Aorta (tissue), 5 donors: ENCODE data around the gene GREM2. TPM values are rescaled to one million over a fixed set of nuclear protein-coding genes. Genes with fewer than 3 reads are reported as not detected.

Source experiments
- ATAC-seq: fragments of 200-7000 bp; cut with Tn5 transposase; one replicate; pipeline ENCODE4 v1.9.1; 2022; ENCODE audit warnings: moderate library complexity; ENCODE audit not compliant: low FRiP score
- DNase-seq, 2 donors: peaks; one replicate each; pipeline ENCODE4 v3.0.0-alpha.2; 2020
- H3K27ac ChIP-seq, 2 donors: one replicate each; pipeline ENCODE4 v1.5.1; 2013; ENCODE audit warnings: low read length in 2 of 2, mild to moderate bottlenecking in 2 of 2, moderate library complexity in 2 of 2, control low read depth in 1 of 2, inconsistent platforms in 1 of 2, low read depth in 1 of 2
- H3K27me3 ChIP-seq, 2 donors: one replicate each; pipeline ENCODE4 v1.6.1; 2013; ENCODE audit warnings: control low read depth in 1 of 2, low read length in 1 of 2, mild to moderate bottlenecking in 1 of 2, moderate library complexity in 1 of 2; ENCODE audit not compliant: insufficient read depth in 2 of 2, control insufficient read depth in 1 of 2
- H3K36me3 ChIP-seq, 2 donors: one replicate each; pipeline ENCODE4 v1.6.1; 2013; ENCODE audit warnings: control low read depth in 1 of 2, low read length in 1 of 2, mild to moderate bottlenecking in 1 of 2; ENCODE audit not compliant: insufficient read depth in 2 of 2, control insufficient read depth in 1 of 2
- H3K4me1 ChIP-seq, 2 donors: one replicate each; pipeline ENCODE4 v1.6.1; 2013; ENCODE audit warnings: low read length in 2 of 2, control low read depth in 1 of 2, mild to moderate bottlenecking in 1 of 2, moderate library complexity in 1 of 2; ENCODE audit not compliant: insufficient read depth in 2 of 2, control insufficient read depth in 1 of 2
- H3K4me3 ChIP-seq, 2 donors: one replicate each; pipeline ENCODE4 v1.5.1; 2013; ENCODE audit warnings: low read length in 2 of 2, control low read depth in 1 of 2, mild to moderate bottlenecking in 1 of 2
- H3K9me3 ChIP-seq: one replicate; pipeline ENCODE4 v1.6.1; 2013; ENCODE audit warnings: mild to moderate bottlenecking, low read length; ENCODE audit not compliant: control insufficient read depth
- WGBS, 2 donors: extraction: QIAGEN DNeasy Blood & Tissue Kit; methylation state at CpG; one replicate each; pipeline ENCODE4 v1.1.7; 2013; 5-methylcytosine and 5-hydroxymethylcytosine counted together
- intact Hi-C, 2 donors: fragments of 100-400 bp; cut with DNase I; formaldehyde crosslinking; loops; one replicate each; pipeline versions ENCODE4 v1.14.2 to v1.15.0; 2022
- polyA plus RNA-seq, 2 donors: library from polyadenylated mRNA; stranded (reverse); fragments of 200-250 nt; gene quantifications; one replicate each; pipeline ENCODE4 v1.2.3, GENCODE V29; 2013
- total RNA-seq, 2 donors: library from RNA; stranded (reverse); fragmentation: NEBNext Ultra II Directional; extraction: Animal tissue kit (Norgen Biotek cat#: 25700); gene quantifications; one replicate each; pipeline ENCODE4 v1.2.1, GENCODE V29; 2021
- donor health status: healthy with polysubstance abuse.
- donor health status: Bipolar disorder and iron deficiency.
- donor health status: DM: no; HTN: no; CAD: no.
- donor health status: DM: no; HTN: no; CAD: no.
- donor health status: DM: yes; HTN: yes; CAD: no.

Gene GREM2
- total and polyA plus RNA-seq, 4 donors, result 0.03 to 5.1 (median 2.9) TPM; not detected in 1

DNA sequence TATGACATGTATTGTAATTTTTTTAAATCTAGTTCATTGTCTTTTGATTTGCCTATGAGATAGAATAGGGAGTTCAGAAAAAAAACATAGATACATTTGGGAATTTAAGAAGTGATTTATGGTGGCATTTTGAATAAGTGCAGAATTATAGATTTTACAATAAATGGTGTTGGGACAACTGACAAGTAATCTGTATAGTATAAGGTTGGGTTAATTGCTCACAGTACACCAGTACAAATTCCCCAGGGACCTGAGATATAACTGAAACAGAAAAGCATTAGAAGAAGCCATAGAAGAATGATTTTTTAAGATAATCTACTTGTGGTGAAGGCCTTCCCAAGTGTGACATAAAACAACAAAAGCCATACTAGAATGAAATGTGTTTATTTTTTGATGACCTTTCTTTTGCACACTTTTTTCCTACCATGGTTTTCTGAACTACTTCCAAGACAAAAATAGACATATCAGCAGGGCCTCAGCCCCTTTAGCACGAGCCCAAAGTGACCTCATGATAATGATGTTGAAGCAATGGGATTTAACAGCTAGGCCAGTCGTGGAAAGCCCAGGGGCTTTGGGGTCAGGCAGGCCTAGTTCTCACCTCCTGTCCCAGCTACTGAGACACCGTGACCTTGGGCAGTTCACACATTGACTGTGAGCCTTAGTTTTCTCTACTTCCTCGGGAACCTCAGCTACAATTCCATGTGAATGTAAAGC, 87.4 kb downstream of the GREM2 start:
- Histone ChIP-seq H3K27me3 (no peaks in the 10 kb centered on the region), H3K27ac (no peak overlapping the region), H3K9me3 (no peaks in the 10 kb centered on the region), H3K36me3 (no peaks in the 10 kb centered on the region), H3K4me1 (no peaks in the 10 kb centered on the region), H3K4me3 (no peak overlapping the region)
- intact Hi-C loops, result no loop called here
- no peak for ATAC-seq
- DNase-seq, result no peak
- 31 to 38% methylated on average over 4 of the region's 4 CpGs for WGBS, 2 donors

GRCh38 chr1:240522122-240522822, 89.7 kb downstream of the GREM2 start:
- Histone ChIP-seq H3K4me1 (no peaks in the 10 kb centered on the region), H3K27ac (no peak overlapping the region), H3K4me3 (no peak overlapping the region), H3K9me3 (no peaks in the 10 kb centered on the region), H3K36me3 (no peaks in the 10 kb centered on the region), H3K27me3 (no peaks in the 10 kb centered on the region)
- 50% methylated on average over 6 of the region's 6 CpGs for WGBS, 2 donors
- ATAC-seq, result no peak
- no peak for DNase-seq
- intact Hi-C loops, result no loop called here

GRCh38 chr1:240517891-240518290, 94.1 kb downstream of the GREM2 start:
- H3K27me3 ChIP-seq, result no peaks in the 10 kb centered on the region
- no peaks in the 10 kb centered on the region for H3K36me3 ChIP-seq
- no peak overlapping the region for H3K27ac ChIP-seq
- H3K4me1 ChIP-seq, result no peaks in the 10 kb centered on the region
- DNase-seq, result no peak
- 81 to 82% methylated on average over 4 of the region's 4 CpGs for WGBS, 2 donors
- no peak overlapping the region for H3K4me3 ChIP-seq
- intact Hi-C loops, result no loop called here
- ATAC-seq, result no peak
- H3K9me3 ChIP-seq, result no peaks in the 10 kb centered on the region

GRCh38 chr1:240516069-240516468, 95.9 kb downstream of the GREM2 start:
- ATAC-seq (no peak), DNase-seq (no peak)
- Histone ChIP-seq H3K4me3 (no peak overlapping the region), H3K27me3 (no peaks in the 10 kb centered on the region), H3K36me3 (no peaks in the 10 kb centered on the region), H3K27ac (no peak overlapping the region), H3K9me3 (no peaks in the 10 kb centered on the region), H3K4me1 (no peaks in the 10 kb centered on the region)
- 98% methylated on average over 2 of the region's 2 CpGs for WGBS, 2 donors
- intact Hi-C loops, result no loop called here

DNA sequence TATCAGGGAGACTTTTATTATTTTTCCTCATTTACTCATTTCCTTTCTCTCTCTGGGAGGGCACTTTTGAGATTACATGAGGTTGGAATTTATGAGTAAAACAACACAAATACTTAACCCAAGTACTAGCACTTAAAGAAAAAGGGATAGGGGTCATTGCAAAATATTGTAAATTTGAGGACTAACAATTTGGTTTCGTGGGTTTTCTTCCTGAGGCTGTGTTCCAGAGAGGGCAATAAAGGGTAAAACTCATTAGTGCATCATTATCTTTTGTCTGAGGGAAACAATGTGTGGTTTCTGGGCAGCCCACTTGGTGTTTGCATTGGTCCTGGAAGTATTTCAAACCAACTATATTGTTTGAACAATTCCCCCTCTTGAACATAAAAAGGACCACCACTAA, 96.5 kb downstream of the GREM2 start:
- DNase-seq (no peak), ATAC-seq (no peak)
- Histone ChIP-seq H3K9me3 (no peaks in the 10 kb centered on the region), H3K36me3 (no peaks in the 10 kb centered on the region), H3K4me1 (no peaks in the 10 kb centered on the region), H3K4me3 (no peak overlapping the region), H3K27me3 (no peaks in the 10 kb centered on the region), H3K27ac (no peak overlapping the region)
- 64 to 65% methylated on average over 1 of the region's 1 CpG for WGBS, 2 donors
- intact Hi-C loops, result no loop called here

GRCh38 chr1:240511789-240512188, 100.2 kb downstream of the GREM2 start:
- Histone ChIP-seq H3K36me3 (no peaks in the 10 kb centered on the region), H3K27ac (no peak overlapping the region), H3K4me1 (no peaks in the 10 kb centered on the region), H3K4me3 (no peak overlapping the region), H3K9me3 (no peaks in the 10 kb centered on the region), H3K27me3 (no peaks in the 10 kb centered on the region)
- DNase-seq, result no peak
- intact Hi-C loops, result no loop called here
- ATAC-seq, result no peak

DNA sequence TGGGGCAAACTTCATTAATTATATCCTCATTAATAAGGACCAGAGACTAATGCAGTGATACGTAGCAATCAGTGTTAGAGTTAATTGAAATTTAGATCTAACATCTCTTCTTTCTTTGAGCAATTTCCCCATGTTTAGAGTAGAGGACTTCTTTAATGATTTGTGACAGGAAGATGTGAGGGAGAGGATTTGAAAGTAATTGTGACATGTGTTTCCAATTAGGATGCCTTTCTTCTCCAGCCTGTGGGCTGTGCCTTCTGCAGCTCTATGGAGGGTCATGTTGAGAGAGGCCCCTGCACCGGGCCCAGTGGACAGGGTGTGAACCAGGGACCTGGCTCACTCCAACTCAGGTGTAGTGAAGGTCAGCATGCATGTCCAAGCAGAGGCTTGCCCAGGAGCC, 103.0 kb downstream of the GREM2 start:
- Histone ChIP-seq H3K9me3 (no peaks in the 10 kb centered on the region), H3K36me3 (no peaks in the 10 kb centered on the region), H3K4me3 (no peak overlapping the region), H3K27me3 (no peaks in the 10 kb centered on the region), H3K27ac (no peak overlapping the region), H3K4me1 (no peaks in the 10 kb centered on the region)
- ATAC-seq (no peak), DNase-seq (no peak)
- intact Hi-C loops, result no loop called here
- WGBS, 2 donors, result 51 to 59% methylated on average over 2 of the region's 2 CpGs

DNA sequence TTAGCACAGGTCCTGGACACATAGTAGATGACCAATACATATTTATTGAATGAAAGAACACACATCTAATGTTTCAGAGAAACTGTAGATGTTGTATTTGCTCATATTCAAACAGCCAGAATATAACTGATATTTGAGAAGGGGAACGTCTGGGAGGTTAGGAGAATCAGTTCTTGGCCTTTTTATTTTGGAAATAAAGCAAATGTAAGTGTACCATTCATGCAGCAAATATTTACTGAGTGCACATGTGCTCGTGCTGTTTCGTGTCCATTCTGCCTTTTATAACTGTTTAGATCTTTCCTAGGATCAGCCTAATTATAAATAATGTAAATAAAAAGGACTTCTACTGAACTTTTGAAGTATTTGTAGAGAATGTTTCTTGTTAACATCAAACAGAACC, 103.8 kb downstream of the GREM2 start:
- DNase-seq, result no peak
- 69% methylated on average over 3 of the region's 3 CpGs for WGBS, 2 donors
- intact Hi-C loops, result no loop called here
- no peak for ATAC-seq
- Histone ChIP-seq H3K4me3 (no peak overlapping the region), H3K9me3 (no peaks in the 10 kb centered on the region), H3K36me3 (no peaks in the 10 kb centered on the region), H3K27me3 (no peaks in the 10 kb centered on the region), H3K27ac (no peak overlapping the region), H3K4me1 (no peaks in the 10 kb centered on the region)

DNA sequence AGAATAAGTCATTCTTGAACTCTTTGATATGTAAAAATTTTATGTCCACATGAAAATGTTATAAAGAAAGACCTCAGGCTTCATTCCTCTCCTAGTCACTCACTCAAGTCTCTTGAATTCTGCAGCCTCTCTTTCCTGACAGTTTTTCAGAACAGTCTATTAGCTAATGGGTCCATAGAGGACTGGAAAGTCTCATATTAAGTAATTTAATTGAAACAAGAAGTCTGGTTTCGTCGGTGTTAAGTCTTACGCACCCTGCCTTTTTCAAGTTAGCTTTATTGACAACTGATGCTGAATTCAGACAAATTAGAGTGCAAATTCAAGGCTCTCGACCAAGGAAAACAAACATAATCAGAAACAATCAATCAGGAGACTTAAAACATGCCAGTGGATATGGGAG, 105.8 kb downstream of the GREM2 start:
- intact Hi-C loops, result no loop called here
- Histone ChIP-seq H3K4me1 (no peaks in the 10 kb centered on the region), H3K27me3 (no peaks in the 10 kb centered on the region), H3K27ac (no peak overlapping the region), H3K4me3 (no peak overlapping the region), H3K9me3 (peaks cover 1% of the 10 kb centered on the region), H3K36me3 (no peaks in the 10 kb centered on the region)
- 31 to 43% methylated on average over 4 of the region's 4 CpGs for WGBS, 2 donors
- DNase-seq, result no peak
- ATAC-seq, result no peak
